HG03378 (cell line): ENCODE data around the gene ORC5.

Experiments
- ATAC-seq: cut with Tn5 transposase; IDR thresholded peaks from one replicate; pipeline ENCODE4 v1.9.1; 2021; ENCODE audit warnings: mild to moderate bottlenecking, moderate library complexity; ENCODE audit not compliant: unreplicated experiment

The ORC5 gene

GRCh38 chr7:104130726-104131125, 77.1 kb downstream of the ORC5 start:
- no peak for ATAC-seq

GRCh38 chr7:104127204-104127603, 80.6 kb downstream of the ORC5 start:
- no peak for ATAC-seq

GRCh38 chr7:104126411-104126841, 81.4 kb downstream of the ORC5 start:
- no peak for ATAC-seq

GRCh38 chr7:104124893-104125477, 82.8 kb downstream of the ORC5 start:
- ATAC-seq = no peak

GRCh38 chr7:104124469-104124868, 83.3 kb downstream of the ORC5 start:
- ATAC-seq = no peak

GRCh38 chr7:104123786-104124185, 84.0 kb downstream of the ORC5 start:
- ATAC-seq = no peak

GRCh38 chr7:104113788-104114187, 94.0 kb downstream of the ORC5 start:
- ATAC-seq = no peak

GRCh38 chr7:104112623-104113022, 95.2 kb downstream of the ORC5 start:
- ATAC-seq = no peak

GRCh38 chr7:104111271-104111670, 96.5 kb downstream of the ORC5 start:
- no peak for ATAC-seq

GRCh38 chr7:104106108-104106905, 101.5 kb downstream of the ORC5 start:
- no peak for ATAC-seq

GRCh38 chr7:104098890-104099289, 108.9 kb downstream of the ORC5 start:
- no peak for ATAC-seq

- no peak for ATAC-seq
Measured at GRCh38 chr7:104096683-104097082, 111.1 kb downstream of the ORC5 start.

GRCh38 chr7:104093127-104093526, 114.7 kb downstream of the ORC5 start:
- no peak for ATAC-seq

- no peak for ATAC-seq
Measured at GRCh38 chr7:104091242-104091641, 116.6 kb downstream of the ORC5 start.

- ATAC-seq = no peak
Measured at GRCh38 chr7:104089612-104090011, 118.2 kb downstream of the ORC5 start.

GRCh38 chr7:104089061-104089460, 118.8 kb downstream of the ORC5 start:
- ATAC-seq = no peak
